NCI-H146 (cell line): ENCODE data around the gene IGF2.
A peak's percentile ranks its signal among the peaks of the same experiment; 100 is the strongest.

Experiments used
- DNase-seq: peaks from one replicate; lab custom pipeline; 2025; lab: John Stamatoyannopoulos, UW

Gene IGF2

DNA sequence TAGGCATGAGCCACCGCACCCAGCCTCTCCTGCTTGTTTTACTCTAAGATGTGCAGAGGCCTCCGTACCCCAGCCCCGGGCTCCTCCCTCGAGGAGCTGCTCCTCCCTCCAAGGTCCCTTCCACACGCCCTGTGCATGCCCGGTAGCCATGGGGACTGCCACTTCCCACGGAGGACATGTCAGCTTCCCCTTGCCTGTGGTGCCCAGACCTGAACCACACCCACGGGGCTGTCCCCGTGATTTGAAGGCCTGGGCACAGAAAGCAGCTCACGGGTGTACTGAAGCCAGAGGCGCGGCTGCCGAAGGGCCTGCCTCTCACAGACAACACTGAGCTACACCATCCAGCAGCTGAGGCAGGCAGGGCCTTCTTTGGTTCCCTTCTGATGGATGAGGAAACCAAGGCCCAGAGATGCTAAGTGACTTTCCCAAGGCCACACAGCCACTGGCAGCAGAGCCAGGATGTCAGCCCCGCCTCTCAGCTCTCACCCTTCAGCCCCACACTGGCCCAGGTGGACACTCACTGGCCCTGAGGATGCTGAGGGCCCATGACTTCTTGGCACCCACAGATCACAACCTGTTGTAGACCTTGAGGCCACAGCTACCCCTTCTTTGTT is 14.5 kb upstream of the IGF2 start:
- no peak for DNase-seq

DNA sequence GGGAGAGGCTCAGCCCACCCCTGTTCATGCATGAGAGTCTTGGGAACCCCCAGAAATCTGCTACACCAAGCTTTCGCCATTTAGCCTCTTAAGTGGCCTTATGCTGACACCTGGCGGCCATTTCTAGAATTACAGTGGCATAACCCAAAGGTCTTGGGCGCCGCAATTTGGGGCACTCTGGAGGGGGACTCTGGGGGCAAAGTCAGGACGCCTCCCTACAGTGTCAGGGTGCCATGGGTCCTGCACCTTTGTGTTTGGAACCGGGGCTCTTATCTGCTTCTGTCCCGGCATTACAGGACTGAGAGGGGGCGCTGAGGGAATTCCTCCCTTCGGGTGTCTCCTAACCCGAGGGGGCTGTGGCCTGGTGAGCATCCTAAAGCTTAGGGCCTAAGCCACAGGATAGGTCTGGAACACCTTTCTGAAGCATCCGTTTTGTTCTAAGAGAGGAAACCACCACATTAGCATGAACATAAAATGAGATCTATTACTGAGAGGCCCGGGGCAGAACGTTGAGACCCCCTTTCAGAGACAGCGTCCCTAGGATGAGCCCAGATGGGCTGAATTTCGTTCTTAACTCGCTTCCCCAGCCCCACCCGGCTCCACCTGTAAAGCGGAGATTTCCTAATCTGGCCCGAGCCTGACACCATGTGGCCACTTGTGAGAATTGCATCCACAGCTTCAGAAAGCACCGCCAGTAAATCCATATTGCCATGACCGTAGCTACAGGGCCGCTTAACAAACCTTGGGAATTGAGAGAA is 12.5 kb upstream of the IGF2 start:
- DNase-seq, result peak; percentile 73

DNA sequence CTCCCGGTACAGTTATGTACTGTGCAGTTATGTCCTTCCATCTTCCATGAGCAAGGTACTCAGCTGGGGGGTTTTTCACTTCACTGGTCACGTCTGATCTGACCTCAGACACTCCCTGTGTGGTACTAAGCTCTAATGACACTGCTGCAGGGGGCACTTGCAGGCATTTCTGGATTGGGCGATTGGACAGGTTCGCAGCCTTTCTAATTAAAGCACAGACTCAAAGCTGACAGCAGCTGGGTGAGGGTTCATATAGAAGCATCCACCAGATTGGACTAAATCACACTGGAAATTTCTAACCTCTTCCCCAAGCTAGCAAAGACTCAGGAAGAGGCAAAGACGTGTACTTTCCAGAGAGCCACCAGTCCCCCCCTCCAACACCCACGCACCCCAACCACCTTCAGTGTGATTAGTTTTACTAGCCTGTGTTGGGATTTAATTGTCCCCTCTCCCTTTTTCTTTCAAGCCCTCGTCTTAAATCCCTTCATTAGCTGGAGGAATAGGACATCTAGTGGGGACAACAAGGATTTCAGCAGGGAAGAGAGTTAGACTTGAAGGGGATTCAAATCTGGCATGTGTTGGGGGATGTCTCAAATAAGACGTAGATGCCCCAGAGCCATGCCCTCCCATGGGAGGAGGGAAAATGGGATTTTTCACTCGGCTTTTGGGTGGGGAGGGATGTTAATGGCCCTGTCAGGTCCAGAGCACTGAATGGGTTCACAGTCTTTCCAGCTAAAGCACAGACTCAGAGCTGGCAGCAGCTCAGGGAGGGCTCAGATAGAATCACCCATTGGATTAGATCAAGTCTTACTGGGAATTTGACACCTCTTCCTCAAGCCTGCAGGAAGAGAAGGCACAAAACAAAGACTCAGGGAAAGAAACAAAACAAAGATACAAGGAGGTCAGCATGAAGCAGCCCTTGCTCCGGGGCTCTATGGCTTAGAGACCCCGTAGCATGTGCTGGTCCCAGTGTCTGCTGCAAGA is 11.0 kb upstream of the IGF2 start:
- peak; percentile 20 for DNase-seq

DNA sequence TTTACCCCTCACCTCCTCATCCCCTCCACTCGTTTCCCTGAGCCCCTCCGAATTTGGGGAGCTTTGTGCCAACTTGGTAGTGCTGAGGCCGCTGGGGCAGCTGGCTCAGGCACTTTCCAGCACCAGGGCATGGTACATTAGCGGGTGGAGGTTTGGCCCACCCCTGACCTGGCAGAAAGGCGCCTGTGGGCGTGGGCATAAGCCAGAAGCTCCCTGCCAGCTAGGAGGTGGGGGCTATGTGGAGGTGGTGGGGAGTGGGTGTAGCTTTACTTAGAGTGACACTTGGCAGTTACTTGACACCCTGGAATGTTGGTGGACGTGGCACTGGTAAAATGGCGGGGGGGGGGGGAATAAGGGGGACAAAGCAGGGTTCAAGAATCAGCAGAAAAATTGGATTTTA is 10.3 kb upstream of the IGF2 start:
- no peak for DNase-seq

DNA sequence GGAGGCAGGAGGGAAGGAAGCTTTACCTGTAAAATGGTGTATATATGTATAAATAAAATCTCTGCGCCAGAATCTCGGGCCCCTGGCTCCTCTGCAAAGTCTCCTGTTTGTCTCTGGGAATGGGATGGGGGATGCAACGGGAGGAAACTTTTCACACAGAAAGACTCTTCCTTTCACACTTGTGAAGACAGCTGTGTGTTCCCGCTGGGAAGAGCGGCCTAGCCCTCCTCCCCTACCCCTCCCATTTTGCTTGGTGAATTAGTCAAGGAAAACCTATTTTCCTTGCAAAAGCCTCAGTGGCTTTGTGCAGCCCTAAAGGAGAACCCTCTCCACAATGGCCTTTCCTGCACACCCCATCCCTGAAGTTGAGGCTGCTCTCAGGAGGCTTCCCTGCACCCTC is 9.4 kb upstream of the IGF2 start:
- DNase-seq, result no peak

DNA sequence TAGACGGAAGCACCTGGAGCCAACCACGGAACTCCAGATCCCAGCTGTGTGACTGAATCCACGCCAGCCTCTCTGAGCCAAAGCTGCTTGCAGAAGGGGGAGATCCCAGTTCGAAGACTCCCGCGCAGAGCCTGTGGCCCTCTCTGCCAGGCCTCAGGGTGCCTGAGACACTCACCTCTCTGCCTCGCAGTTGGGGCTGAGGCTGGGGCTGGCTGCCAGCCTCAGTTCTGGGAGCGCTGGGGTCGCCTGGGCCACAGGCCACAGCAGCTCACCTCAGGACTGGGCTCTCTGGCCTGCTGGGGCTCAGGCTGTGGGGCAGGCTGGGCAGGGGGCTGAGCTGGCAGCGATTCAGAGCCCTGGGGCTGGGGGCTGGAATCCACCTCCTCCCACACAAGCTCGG is 8.2 kb upstream of the IGF2 start:
- no peak for DNase-seq

DNA sequence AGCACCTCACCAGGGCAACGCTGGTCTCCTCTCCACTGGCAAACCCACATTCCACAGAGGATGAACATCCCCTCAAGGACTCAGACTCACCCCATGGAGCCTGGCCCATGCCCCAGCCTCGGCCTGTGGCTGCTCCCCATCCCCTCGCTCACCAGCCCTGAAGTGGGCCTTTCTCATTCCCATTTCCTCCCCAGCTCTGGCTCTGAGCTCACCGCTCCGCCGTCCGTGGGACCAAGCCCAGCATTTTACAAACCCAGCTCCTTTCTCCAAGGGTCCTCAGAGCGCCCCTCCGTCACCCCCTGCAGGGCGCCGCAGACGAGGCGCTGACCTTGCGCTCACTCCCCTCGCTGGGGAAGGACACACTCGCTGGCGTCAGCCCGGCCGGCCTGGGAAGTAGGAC is 6.9 kb upstream of the IGF2 start:
- no peak for DNase-seq

DNA sequence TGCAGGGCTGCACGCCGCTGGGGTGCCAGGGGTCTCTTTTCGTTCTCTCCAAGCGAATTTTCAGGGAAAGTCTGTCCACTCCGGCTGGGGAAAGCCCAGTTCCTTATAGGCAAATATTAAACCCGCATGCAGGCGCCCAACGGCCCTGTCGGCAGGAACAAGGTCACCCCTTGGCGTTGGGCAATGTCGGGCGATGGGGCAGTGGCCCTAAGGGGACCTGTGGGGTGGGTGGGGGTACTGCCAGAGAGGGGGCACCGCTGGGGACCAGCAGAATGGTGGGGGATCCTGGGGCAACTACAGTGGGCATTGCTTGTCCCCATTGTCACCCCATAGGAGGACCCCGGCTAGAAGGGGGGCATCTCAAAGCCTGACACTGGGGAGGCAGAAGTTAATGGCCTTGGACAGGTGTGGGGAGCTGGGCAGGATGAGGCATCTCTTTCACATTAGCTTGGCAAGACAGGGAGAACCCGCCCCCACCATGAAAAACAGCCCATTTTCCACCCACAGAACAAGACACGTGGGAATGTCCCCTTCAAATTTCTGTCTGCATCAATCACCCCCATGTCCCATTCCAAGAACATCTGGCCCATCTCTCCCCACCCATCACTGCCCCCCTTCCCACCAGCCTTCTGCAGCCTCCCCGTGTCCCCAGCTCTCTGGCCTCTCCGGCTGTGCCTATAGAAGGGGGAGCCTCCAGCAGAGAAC is 5.5 kb upstream of the IGF2 start:
- no peak for DNase-seq

DNA sequence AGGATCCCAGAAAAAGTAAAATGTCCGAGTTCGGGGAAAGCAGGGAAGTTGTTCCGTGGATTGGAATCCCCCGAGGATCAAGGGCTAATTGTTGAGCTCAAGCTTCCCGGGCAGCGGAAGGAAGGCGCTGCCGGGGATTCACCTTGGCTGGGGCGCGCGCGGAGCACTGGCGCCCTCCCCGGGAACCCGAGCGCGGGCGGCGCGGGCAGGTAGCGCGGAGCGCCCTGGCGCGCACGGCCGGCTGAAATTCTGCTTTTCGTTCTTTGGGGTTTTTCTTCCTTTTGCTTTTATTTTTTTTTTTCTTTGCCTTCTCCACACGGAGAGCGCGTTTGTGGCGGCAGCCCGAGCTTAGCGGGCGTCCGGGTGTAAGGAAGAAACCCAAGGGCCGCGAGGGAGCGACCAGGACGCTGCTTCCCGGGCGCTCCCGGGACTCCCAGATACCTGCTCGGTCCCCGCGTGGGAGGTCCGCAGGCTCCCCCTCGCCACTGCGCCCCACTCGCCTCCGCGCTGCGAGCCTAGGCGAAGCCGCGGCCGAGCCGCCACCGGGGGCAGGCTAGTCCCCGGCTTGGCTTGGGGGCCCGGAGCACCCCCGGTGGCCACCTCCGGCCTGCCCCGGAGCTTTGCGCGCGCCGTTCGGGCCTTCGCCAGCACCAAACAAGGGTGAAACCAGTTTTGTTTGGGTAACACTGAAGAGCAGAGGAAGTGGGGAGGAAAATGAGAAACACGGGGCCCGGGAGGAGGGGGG is 4.8 kb upstream of the IGF2 start:
- DNase-seq, result no peak

DNA sequence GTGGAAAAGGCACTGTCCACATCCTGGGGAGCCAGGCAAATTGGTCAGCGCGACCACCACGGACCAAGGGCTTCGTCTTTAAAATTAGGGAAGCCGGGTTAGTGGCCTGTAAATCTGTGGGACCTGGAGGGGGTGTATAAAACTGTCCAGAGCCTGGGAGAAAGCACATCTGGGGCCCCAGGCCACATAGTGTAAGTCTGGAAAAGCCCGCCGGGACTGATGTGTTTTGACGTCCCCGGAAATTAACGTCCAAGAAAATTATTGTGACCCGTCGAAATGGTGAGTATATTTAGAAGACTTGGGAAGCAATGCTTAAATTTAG is 4.2 kb upstream of the IGF2 start:
- DNase-seq, result no peak

DNA sequence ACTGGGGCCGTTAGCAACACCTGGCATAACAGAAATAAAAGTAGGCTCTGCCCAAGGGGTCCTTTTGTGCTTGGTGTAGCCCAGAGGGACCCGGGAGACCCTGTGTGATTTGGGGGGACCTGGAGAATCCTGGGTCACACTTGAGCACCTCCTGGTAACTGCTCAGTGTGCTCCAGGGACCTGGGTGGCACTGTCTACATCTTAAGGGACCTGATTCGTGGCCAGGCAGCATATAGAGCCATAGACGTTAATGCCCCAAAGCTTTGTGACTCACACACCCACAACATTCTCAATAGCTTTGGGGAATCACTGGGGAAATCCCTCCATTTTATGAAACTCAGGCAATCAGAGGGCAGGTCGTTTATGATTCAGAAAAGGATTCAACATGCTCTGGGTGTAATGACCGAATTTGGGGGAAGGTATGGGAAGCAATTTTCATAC is 3.6 kb upstream of the IGF2 start:
- DNase-seq, result no peak

DNA sequence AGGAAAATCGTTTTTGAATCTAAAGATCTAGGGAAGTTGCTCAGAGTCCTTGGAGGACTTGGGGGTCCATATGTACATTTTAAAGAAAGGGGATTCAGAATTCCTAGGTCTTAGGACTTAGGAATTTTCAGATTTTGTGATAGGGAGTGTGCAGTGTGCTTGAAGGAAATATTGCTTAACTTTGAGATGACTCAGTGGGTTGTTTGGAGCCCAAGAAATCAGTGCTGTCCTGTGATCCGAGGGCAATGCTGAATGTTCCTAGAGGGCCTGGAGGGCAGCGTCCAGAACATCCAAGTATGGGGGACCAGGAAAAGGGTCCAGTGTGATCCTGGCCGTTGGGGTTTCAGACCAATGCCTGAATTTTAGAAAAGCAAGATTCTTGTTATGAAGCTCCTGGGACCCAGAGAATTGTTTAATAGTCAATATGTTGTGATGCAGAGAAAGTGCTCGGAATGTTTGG is 3.1 kb upstream of the IGF2 start:
- DNase-seq, result no peak

DNA sequence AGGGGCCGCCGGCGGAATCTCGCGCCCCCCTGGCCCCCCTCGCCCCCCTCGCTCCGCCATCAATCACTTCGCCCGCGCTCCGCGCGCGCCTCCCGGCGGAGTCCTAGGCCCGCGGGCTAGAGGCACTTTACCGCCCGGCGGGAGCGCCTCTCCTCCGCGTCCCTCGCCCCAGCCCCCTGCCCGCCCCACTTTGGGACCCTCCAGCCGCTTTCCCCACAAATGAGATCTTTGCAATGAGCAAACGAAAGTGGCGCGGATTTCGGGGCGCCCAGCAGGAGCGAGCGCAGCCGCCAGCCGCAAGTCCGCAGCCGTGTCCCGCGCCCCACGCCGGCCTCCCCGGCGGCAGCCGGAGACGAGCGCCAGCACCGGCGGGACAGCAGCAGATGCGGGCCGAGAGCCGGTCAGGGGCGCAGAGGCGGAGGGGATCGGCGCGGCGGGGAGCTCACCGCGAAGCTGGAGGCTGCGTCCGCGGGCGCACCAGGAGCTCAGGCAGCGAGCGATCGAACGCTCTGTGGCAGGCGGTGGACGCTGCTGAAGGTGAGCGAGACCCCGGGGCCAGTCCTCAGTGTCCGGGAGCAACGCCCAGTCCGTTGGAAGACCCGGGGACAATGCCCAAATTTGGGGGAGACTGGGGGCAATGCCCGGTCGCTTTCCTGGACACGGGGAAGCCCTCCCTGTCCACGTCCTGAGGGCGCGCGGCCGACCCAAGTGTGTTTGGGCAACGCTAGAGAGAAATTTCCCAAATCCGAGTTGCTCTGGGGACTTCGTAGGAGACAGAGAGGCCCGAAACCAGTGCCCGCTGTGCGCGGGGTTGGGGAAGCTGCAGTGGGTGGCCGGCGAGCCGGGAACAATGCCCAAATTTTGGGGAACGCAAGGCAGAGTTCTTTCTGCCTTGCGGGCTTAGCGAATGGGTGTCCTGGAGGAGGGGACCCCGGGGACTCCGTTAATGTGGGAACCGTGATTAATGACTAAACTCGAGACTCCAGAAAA is 1.5 kb upstream of the IGF2 start:
- DNase-seq, result no peak

DNA sequence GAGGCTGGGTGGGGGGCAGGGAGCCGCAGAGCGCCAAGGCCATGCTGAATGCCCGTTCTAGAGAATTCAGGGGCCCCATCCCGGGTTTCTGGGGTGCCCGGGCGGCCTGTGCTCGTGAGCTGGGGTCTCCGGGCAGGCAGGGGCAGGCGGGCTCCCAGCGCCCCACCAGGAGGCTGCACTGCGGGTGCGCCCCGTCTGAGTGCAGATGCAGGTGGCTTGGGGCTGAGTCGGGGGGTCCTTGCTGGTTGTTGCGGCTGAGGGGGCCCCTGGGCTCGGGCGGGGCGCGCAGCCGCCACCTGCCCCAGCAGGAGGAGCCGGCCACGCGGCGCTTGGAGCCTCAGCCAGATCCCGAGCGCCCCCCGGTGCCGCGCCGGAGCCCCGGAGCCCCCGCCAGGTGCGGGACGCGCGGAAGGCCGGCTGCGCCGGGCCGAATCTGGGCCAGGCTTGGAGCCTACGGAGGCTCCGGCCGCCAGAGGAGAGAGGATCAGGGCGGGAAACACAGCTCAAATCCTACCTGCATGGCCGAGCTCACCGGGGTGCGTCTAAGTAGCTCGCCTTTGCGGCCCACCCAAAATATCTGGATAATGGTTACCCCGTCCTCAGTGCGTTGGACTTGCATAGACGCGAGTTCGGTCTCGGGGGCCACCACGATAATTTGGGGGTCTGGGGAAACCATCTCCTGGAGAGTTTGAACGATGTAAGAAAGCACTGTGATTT is 590 bp upstream of the IGF2 start:
- DNase-seq, result no peak

DNA sequence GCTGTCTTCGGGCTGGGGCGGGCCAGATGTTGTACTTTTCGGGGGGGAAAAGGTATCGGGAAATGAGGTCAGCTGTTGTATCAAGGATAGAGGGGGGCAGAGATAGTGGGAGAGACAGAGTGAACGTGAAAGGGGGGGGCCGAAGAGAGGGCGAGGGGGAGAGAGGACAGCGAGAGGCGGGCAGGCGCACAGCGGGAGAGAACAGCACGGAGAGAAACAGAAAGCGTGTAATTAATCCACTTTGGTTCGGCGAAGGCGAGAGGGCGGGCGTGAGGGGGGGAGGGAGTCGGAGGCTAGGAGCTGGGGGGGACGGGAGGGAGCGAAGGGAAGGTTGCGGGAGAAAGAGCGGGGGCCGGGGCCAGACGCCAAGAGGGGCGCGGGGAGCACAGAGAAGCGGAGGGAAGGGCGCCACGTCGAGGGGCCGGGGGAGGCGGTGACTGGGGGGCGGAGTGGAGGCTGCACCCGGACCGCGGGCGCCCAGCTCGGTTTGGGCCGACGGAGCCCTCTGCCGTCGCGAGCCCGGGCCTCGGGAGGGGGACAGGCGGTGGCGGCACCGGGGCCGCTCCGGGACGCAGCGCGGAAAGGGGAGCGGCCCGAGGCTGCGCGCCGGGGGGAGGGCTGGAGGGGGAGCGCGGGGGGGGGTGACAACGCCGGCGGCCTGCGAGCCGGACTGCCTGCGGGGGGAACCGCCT is 612 bp downstream of the IGF2 start:
- DNase-seq, result peak; percentile 42

DNA sequence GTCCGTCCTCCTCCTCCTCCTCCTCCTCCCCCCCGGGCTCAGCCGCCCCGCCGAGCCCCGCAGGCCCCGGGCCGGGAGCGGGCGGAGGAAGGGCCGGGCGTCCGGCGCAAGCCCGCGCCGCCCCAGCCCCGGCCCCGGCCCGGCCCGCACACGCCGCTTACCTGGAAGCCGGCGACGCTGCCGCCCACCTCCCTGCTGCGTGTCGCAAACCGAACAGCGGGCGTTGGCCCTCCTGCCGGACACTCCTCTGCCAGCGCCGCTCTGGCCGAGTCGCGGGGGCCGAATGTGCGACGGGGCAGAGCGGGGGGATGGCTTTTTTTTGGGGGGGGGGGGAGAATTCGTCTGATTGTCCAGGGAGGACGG is 1.1 kb downstream of the IGF2 start:
- no peak for DNase-seq

DNA sequence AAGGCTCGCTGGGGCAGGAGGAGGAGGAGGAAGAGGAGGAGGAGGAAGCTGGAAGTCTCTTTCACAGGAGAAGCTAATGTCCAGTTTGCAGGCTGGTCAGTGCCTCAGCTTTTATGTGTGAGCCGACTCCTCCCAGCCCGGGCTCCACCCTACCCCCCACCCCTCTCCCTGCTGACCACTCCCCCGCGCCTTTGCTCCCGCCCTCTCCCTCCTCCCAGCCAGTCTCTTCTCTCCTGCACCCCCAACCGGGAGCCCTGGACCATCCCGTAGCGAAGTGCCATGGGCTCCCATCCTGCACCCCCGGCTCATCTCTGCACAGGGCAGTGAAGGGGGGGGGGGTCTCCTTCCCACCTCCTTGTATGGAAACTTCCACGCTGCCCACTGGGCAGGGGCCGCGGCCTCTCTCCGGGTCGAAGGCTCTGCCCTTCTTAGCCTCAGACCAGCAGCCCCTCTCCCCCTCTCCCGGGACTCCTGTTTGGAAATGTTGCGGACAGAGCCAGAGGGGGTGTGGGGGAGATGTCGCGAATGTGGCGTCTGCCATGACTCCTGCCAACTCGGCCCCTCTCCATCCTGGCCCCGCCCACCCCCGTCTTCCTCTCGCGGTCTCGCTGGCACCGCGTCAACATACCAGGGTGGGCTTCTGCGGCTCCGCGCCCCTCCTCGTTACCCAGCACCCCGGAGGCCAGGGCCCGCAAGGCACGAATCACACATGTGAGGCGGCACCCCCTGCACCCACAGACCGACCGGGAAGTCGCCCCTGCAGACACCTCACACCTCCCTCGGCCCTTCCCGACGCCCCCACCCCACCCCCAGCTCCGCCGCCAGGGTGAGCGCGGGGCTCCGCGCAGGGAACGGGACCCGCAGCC is 1.8 kb downstream of the IGF2 start:
- peak; percentile 34 for DNase-seq

DNA sequence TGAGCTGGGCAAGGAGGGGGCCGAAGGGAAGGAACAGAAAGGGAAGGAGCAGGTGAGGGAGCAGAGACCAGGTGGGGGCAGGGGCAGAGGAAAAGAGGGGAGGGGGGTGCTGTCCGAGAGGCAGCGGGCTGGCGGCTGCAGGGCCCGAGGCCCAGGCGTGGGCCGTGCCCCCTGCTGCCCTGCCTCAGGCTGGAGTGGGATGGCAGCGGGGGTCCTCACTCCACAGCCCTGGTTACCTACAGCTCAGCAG is 2.3 kb downstream of the IGF2 start:
- no peak for DNase-seq
